HG03108 (cell line): ENCODE data around the gene TRMT1.

ENCODE experiments used
- ATAC-seq: cut with Tn5 transposase; IDR thresholded peaks from one replicate; pipeline ENCODE4 v1.9.1; 2021; ENCODE audit warnings: moderate library complexity; ENCODE audit not compliant: unreplicated experiment

TRMT1 gene

DNA sequence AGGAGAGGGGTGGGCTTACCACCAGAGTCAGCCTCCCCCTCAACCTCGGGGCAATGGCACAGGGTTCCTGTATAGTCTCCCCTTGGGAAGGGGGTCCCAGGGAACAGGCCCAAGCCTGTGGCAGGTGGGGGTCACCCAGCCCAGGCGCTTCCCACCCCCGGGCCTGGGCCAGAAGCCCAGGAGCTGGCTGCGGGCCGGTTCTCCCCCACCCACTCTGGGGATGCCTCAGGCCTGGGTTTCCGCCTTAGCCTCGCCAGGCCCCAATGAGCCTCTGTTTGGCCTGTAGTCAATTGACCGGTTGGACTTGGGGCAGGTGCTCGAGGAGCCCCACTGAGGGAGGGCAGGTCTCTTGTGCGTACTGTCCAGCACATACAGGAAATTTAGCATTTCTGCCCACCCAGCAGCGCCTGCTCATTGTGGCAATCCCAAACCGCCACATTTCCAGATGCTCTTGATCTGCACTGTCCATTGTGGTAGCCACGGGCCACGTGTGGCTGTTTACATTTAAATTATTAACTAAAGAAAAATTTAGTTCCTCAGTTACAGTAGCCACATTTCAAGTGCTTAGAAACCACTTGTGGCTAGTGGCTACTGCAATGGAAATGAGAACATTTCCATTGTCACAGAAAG lies 23.8 kb downstream of the TRMT1 start:
- no peak for ATAC-seq

- ATAC-seq: no peak
These were observed 24.4 kb downstream of the TRMT1 start for GRCh38 chr19:13092158-13092543.

DNA sequence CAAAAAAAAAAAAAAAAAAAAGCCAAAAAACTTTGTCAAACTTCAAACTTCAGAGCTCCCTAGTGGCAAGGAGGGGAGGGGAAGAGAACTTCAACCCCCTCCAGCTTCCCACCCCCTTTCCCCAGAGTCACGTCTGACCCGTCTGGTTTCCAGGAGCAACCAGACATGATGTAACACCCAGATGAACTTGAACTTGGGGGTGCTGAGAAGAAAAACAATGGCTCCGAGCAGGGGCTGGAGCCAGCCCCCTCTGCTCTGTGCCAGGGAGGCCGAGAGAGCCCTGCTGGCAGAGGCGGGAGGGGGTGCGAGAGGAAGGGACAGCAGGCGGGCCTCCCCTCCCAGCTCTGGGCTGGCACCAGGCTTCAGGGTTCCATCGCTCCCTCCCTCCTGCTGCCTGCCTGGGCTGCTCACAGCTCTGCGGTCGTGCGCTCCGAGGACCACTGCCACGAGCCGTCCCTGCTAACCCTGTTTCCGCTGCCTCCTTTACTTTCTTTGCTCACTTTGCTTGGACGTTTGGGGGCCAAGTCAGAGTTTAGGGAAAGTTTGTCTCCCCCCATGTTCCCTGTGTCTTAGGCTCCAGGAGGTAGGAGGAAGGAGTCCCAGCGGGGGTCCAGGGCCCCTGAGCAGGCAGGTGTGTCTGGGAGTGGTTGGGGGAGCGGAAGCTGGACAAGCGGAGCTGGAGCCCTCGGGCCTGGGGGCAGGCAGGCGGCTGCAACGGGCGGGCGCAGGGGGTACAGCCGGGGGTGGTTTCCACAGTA lies 25.0 kb downstream of the TRMT1 start:
- no peak for ATAC-seq

DNA sequence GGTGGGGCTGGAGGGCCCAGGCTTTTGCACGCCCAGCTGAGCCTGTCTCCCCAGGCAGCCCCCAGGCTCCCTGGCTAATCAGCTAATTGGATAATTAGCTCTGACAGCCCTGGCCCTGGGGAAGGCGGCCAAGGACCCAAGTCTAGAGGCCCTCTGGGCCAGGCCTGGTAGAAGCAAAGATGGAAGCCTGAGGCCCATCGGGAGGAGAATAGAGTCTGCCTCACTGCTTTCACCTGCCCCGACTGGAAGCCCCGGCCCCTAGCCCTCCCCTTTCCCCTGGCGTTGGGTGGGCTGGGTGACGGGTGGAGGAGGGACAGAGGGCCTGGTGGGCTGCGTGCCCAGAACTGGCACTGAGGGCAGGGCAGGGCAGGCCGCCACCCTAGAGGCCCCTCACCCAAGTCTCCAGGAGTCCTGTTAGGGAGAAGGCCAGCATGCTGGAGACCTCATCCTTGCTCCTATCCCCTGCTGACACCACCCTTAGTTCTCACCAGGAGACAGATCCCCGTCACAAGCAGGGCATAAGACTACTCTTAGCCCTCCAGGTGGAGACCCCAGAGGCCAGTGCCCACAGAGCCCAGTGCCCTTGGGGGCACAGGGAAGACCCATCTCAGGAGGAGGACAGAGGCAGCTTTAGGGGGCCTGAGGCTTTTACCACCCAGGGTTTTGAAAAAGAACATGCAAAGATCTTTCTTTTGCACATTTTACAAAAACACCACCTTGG lies 25.9 kb downstream of the TRMT1 start:
- ATAC-seq: no peak

GRCh38 chr19:13089857-13090507 lies 26.6 kb downstream of the TRMT1 start:
- ATAC-seq: no peak

DNA sequence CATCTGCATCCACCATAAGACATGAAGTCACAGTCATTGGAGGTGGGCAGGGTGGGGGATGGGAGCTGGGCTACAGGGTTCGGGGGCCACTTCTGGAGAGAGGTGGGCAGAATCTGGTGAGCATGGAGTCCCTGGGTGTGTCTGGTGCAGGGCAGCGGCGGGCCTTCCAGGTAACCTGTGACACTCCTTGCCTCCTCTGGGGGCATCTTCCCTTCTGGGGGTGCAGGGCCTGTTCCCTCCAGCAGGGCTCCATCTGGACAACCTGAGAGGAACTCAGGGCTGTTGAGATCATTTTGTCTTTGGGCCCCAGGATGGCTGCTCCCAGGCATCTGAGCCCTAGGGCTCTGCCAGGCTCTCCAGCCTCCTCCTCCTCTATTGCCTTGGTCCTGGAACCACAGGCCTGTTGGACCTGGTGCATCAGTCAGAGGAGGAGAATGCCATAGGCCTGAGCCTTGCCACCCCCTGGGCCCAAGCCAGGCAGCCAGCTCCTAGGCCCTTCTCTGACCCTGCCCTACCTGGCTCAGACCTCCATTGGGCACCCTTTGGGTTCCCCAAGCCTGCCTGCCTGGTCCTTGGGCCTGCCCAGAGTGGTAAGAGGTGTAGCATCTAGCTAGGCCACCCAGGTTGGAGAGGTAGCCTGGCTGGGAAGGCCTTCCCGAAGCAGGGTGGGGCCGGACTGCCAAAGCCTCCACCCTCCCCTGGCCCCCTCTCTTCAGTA lies 27.2 kb downstream of the TRMT1 start:
- no peak for ATAC-seq

DNA sequence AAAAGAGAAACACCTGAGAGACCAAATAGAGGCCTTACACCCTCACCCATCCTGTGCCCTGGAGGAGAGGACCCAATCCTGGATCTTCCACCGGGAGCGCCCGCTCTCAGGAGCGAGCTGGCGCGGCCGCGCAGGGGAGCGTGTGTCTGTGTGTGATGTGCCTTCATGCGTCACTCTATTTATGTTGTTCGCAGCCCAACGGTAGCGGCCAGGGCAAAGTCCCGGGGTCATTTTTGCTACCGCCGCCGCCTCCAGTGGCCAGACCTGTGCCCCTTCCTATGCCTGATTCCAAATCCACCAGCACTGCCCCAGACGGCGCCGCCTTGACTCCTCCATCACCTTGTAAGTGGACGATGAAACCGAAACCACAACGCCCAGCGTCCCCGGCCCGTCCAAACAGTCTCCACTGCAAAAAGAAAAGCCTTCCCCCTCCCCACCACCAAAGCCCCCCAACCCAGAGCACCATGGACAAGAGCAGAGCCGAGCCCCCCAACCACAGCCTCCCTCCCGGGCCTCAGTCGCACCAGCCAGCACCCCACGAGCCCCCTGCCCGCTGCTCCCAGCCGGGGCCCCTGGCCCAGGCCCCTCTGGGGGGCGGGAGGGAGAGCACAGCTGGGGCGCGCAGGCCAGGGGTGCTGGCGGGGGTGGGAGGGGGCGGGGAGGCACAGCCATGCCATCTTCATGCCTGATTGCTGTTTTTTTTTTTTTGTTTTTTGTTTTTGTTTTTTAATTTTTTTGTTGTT lies 28.6 kb downstream of the TRMT1 start:
- no peak for ATAC-seq

DNA sequence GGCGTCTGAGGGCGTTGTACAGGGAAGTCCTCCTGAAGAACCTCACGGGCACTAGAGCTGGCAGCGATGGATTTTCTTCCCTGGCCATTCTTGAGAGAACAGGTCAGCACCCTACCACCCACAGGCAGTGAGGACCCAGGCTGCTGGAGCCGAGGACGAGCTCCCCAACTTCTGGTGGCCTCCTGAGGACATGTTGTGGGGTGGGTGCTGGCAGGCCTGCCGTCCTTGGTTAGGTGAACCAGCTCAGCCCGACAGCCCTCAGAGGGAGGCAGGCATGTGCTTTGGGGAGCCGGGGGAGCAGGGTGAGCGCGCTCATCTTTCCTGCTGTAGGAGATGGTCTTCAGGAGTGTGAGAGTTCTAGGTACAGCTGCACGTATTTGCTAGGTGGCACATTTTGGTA lies 29.2 kb downstream of the TRMT1 start:
- ATAC-seq: no peak

GRCh38 chr19:13086341-13086740 lies 30.2 kb downstream of the TRMT1 start:
- ATAC-seq: no peak

DNA sequence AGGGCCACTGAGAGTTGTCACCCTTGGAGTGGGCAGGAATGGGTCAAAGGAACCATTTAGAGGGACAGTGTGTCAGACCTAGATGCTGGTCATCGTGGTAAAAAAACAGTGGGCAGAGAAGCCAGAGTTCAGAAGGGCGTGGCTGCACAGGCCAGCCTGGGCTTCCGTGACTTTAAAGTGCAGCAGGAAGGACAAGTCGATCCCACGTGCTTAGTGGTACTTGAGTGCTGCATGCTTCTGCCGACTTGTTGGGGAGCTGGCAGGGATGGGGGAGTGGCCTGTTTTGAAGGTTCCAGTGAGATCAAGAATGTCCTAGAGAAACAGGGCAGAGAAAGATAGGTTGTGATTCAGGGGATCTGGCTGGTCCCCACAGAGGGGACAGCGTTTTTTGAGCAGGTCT lies 30.9 kb downstream of the TRMT1 start:
- ATAC-seq: no peak

- ATAC-seq: no peak
These were observed 32.9 kb downstream of the TRMT1 start for GRCh38 chr19:13083627-13084026.

DNA sequence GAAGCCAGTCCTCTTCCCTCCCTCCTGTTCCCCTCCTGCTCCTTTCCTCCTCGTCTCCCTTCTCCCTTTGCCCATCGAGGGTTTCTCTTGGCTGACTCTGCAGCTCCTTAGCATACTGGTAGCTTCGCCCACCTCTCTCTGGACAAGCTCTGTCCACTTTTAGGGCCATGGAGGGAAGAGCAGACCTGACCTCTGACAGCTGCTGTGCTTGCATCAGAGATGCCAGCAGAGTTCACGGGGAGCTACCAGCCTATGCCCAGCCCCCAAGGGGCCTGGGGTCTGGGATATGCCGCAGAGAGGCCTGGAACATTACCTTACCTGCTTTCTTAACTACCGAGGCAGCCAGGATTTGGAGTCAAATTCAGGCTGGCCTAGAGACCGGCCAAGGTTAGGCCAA lies 33.5 kb downstream of the TRMT1 start:
- no peak for ATAC-seq

DNA sequence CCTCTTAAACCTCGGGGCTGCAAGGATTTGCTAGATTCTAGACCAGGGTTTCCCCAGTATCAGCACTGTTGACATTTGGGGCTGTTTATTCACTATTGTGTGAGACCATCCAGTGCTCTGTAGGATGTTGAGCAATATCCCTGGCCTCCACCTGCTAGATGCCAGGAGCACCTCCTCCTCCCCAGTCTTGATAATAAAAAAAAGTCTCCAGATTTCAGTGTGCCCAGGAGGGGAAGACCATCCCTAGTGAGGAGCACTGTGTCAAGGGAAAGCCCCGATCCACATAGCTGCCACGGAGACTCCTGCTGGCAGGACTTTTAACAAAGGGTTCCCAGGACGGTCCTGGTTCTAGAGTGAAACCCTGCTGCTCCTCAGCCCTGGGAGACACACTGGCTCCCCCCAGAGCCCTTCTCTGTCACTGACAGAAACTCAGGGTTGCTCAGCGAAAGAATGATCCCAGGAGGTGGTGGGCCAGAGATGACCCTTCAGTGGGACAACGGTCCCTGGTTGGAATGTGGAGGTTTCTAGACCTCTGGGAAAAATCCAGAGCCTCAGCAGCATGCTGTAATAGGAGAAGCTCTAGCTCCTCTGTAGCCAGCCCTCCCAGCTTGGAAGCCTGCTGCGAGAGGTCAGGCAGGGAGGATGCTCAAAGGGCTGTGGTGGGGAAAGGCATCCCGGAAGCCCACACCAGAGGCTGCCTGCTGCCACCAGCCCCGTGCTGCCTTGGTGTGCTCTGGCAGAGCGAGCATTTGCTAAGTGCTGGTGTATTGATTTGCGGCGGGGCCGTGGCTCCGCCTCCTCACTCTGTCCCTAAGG lies 34.1 kb downstream of the TRMT1 start:
- no peak for ATAC-seq

- no peak for ATAC-seq
These were observed 37.0 kb downstream of the TRMT1 start for GRCh38 chr19:13079542-13079986.

DNA sequence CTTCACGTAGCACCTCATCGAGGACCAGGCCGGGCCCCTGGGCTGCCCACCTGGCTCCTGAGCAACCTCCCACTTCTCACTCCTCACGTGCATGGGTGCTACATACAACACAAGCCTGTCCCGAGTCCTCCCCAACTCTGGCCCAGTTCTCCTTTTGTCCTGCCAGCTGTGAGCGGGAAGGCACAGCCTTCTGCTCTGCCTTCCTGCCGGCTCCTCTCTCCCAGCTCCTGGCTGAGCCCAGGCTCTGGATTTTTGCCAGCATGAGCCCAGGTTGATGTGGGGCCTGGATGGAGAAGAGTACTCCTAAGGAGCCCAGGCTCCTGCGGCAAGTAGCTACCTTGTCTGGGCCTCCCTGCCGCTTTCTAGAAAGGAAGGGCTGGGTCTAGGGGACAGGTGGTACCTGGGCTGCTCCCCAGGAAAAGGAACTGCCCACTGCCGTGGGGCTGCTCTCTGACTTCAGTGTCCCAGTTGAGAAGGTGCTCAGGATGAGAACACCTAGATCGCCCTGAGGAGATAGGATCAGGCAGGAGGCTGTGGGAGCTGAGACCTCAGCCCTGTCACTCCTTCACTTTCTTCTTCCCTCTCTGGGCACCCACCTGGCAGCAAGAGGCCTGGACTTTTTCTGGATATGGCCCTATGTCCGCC lies 37.5 kb downstream of the TRMT1 start:
- ATAC-seq: no peak

DNA sequence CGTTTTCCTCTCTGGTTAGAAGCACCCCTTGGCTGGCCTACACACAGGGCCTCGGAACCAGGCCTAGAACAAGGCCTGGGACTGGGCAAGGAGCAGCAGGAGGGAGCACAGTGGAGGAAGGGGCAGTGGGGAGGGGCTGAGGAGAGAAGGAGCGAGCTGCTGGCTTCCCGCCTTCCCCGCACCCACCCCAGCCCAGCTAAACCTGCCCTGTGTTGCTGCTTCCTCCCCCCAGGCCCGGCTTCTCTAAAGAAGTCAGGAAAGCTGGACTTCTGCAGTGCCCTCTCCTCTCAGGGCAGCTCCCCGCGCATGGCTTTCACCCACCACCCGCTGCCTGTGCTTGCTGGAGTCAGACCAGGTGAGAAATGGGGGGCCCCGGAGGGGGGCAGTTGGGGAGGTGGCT lies 38.2 kb downstream of the TRMT1 start:
- no peak for ATAC-seq

GRCh38 chr19:13077240-13077639 lies 39.3 kb downstream of the TRMT1 start:
- no peak for ATAC-seq

GRCh38 chr19:13076787-13077186 lies 39.8 kb downstream of the TRMT1 start:
- no peak for ATAC-seq

DNA sequence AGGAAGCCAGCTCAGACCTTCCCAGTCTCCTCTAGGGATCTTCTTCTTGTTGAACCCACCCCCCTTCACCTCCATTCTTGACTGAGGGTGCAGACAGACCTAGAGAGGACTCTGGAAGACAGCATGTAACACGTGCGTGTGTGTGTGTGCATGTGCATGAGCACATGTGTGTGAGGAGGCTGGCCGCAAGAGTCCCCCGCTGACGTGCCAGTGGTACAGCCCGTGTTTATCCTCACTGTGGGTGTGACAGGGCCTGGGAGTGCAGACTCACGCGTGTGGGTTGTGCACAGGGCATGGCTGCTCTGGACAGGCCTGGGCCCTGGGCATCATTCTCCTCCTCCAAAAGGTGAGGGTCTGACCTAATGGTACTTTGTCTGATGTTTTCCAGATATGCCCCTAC lies 40.2 kb downstream of the TRMT1 start:
- no peak for ATAC-seq
